ENCODE data around the gene RPIA. TPM values are rescaled to one million over a fixed set of nuclear protein-coding genes. Genes with fewer than 3 reads are reported as not detected.

The RPIA gene
- total and polyA plus RNA-seq, 3 donors from 2014 or later = 16.2 to 17.9 (median 16.2) TPM

DNA sequence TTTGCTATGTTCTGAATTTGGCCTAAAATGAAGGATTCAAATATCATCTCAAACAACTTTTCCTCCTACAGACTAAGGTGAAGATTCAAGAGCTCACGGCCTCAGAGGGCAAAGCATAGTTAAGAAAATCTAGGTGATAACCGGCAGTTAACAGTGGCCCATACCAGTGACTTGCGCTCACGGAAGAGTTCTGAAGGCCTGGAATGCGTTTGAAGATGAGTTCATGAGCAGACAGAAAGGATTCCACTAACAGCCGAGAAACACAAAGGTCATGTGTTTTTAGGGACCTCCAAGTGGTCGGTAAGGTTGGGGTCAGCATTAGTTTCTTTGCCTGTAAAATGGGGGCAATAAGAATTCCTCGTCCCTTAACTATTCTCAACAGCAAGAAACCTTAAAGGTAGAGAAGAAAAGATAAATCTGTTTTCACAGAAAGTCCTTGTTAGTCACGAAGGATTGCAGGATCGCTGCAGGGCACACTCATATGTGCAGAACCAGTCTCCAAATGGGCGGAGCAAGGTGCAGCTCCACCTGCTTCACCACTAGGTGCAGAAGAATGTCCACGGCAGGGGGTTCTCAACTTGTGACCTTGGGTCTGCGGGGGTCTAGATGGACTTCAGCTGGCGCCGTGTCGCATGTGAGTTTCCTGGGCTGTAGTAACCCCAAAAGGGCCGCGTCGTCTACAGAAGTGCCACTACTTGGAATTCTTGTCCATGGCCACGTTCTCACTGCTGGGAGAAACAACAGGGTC is 708 bp upstream of the RPIA start:
- Histone ChIP-seq H3K27me3 (no peaks in the 10 kb centered on the region), H3K9me3 (no peaks in the 10 kb centered on the region), H3K4me1 (peaks cover 10% of the 10 kb centered on the region), H3K36me3 (ENCODE audit: low read depth, missing control alignments) (no peaks in the 10 kb centered on the region), H3K4me3 (peak overlapping the region; percentile 87), H3K27ac (peak overlapping the region; percentile 20 to 36)
- DNase-seq = peak; percentile 26
- WGBS, 2 donors = 27 to 54% methylated on average over 11 to 20 of the region's 20 CpGs
- intact Hi-C loops (cut with DNase I; ENCODE audit: low total_unique reads) = no loop called here
- TF ChIP-seq CTCF (IDR thresholded peaks at IDR 0.05) = no peak
- TF ChIP-seq POLR2A (IDR thresholded peaks at IDR 0.05) = no peak

DNA sequence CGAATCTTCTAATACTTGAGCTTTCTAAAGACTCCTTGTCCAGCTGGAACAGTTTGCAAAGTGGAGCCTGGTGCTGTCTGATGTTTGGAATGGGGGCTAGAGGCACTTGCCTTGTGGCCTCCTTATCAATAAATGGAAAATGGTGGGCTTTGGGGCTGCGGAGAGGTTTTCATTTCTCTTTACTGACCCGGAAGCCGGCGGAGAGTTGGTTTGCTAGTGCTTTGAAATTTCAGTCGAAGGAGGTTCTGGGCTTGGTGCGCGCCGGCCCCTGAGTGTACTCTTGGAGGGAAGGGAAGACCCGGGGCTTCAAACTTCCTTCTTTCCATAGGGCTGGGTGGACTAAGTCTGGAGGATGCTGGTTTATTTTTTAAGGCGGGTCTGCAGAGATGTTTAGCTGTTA is 714 bp downstream of the RPIA start:
- H3K36me3 ChIP-seq (ENCODE audit: low read depth, missing control alignments) = no peaks in the 10 kb centered on the region
- H3K27ac ChIP-seq = peak overlapping the region; percentile 33 to 43
- peak; percentile 20 for DNase-seq
- H3K4me1 ChIP-seq = peaks cover 10% of the 10 kb centered on the region
- no peaks in the 10 kb centered on the region for H3K9me3 ChIP-seq
- H3K4me3 ChIP-seq = peak overlapping the region; percentile 87
- TF ChIP-seq POLR2A (IDR thresholded peaks at IDR 0.05) = no peak
- TF ChIP-seq CTCF (IDR thresholded peaks at IDR 0.05) = no peak
- WGBS, 2 donors = 1% methylated on average over 11 of the region's 11 CpGs
- H3K27me3 ChIP-seq = no peaks in the 10 kb centered on the region
- intact Hi-C loops (cut with DNase I; ENCODE audit: low total_unique reads) = no loop called here

DNA sequence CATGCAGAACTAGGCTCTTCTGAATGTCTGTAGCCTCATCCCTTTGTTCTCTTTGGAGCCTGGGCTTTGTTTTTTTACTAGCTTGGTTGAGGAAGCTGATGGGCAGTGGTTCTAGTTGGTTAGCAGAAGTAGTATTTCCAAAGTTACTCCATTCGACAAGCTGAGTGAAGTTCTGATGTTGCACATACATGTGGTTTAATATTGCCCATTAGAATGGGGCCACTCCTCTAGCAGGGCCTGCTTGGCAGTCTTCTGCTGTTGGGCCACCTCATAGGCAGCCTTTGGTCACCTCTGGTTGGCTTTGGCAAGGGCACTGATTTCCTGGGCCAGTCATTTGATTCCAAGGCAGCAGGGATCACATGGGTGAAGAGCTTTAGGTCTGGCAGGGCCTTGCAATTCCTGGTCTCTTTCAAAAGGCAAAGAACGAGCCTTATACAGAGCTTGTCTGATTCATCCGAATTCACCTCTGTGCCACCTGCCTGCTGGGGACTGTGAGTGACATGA is 2.5 kb downstream of the RPIA start:
- intact Hi-C loops (cut with DNase I; ENCODE audit: low total_unique reads) = no loop called here
- DNase-seq = no peak
- 77 to 88% methylated on average over 3 of the region's 3 CpGs for WGBS, 2 donors
- TF ChIP-seq CTCF (IDR thresholded peaks at IDR 0.05) (no peak), POLR2A (IDR thresholded peaks at IDR 0.05) (no peak)
- no peaks in the 10 kb centered on the region for H3K36me3 ChIP-seq (ENCODE audit: low read depth, missing control alignments)
- no peaks in the 10 kb centered on the region for H3K9me3 ChIP-seq
- no peaks in the 10 kb centered on the region for H3K27me3 ChIP-seq
- peaks cover 10% of the 10 kb centered on the region for H3K4me1 ChIP-seq
- no peak overlapping the region for H3K4me3 ChIP-seq
- H3K27ac ChIP-seq = no peak overlapping the region

- intact Hi-C loops (cut with DNase I; ENCODE audit: low total_unique reads) = no loop called here
- DNase-seq = no peak
- no peaks in the 10 kb centered on the region for H3K9me3 ChIP-seq
- H3K36me3 ChIP-seq (ENCODE audit: low read depth, missing control alignments) = no peaks in the 10 kb centered on the region
- no peak overlapping the region for H3K27ac ChIP-seq
- TF ChIP-seq CTCF (IDR thresholded peaks at IDR 0.05) = no peak
- no peak for TF ChIP-seq POLR2A (IDR thresholded peaks at IDR 0.05)
- no peaks in the 10 kb centered on the region for H3K27me3 ChIP-seq
- WGBS, 2 donors = 89 to 95% methylated on average over 3 of the region's 3 CpGs
- H3K4me1 ChIP-seq = no peaks in the 10 kb centered on the region
- no peak overlapping the region for H3K4me3 ChIP-seq
Measured at GRCh38 chr2:88696611-88697010, 5.1 kb downstream of the RPIA start.

Data from testis (tissue), 3 donors.